ENCODE results near the gene TIGD7.

TIGD7 gene

GRCh38 chr16:3305109-3306068, at the start of gene TIGD7, which contains the start of gene ZNF75A:
Gene TIGD7 (minus strand): TSS chr16:3305430. CDS start chr16:3300614, 4,816 bp downstream.
Gene ZNF75A (plus strand): TSS chr16:3305497. CDS start chr16:3308429, 2,932 bp downstream.
- peak; percentile 51 for DNase-seq (ENCODE audit: low read depth)

- no peak for DNase-seq (ENCODE audit: low read depth)
Measured at GRCh38 chr16:3349175-3349574, 43.9 kb upstream of the TIGD7 start.

GRCh38 chr16:3348547-3349167, 43.4 kb upstream of the TIGD7 start:
- DNase-seq (ENCODE audit: low read depth), result no peak

GRCh38 chr16:3347586-3347985, 42.4 kb upstream of the TIGD7 start:
- DNase-seq (ENCODE audit: low read depth), result no peak

GRCh38 chr16:3346041-3346440, 40.8 kb upstream of the TIGD7 start:
- no peak for DNase-seq (ENCODE audit: low read depth)

GRCh38 chr16:3328643-3329042, 23.4 kb upstream of the TIGD7 start:
- DNase-seq (ENCODE audit: low read depth), result no peak

GRCh38 chr16:3328104-3328503, 22.9 kb upstream of the TIGD7 start:
- DNase-seq (ENCODE audit: low read depth), result no peak

GRCh38 chr16:3327514-3327913, 22.3 kb upstream of the TIGD7 start:
- no peak for DNase-seq (ENCODE audit: low read depth)

GRCh38 chr16:3321816-3322215, 16.6 kb upstream of the TIGD7 start:
- no peak for DNase-seq (ENCODE audit: low read depth)

GRCh38 chr16:3317315-3317999, 12.2 kb upstream of the TIGD7 start:
- DNase-seq (ENCODE audit: low read depth), result no peak

GRCh38 chr16:3311496-3311895, 6.3 kb upstream of the TIGD7 start:
- no peak for DNase-seq (ENCODE audit: low read depth)

GRCh38 chr16:3306078-3306477, 848 bp upstream of the TIGD7 start:
- no peak for DNase-seq (ENCODE audit: low read depth)

GRCh38 chr16:3304370-3304769, 860 bp downstream of the TIGD7 start:
- DNase-seq (ENCODE audit: low read depth), result no peak

- no peak for DNase-seq (ENCODE audit: low read depth)
Measured at GRCh38 chr16:3295783-3296182, 9.4 kb downstream of the TIGD7 start.

- no peak for DNase-seq (ENCODE audit: low read depth)
Measured at GRCh38 chr16:3295209-3295608, 10.0 kb downstream of the TIGD7 start.

GRCh38 chr16:3292604-3293003, 12.6 kb downstream of the TIGD7 start:
- no peak for DNase-seq (ENCODE audit: low read depth)

GRCh38 chr16:3289998-3290673, 15.1 kb downstream of the TIGD7 start:
- DNase-seq (ENCODE audit: low read depth), result no peak

- no peak for DNase-seq (ENCODE audit: low read depth)
Measured at GRCh38 chr16:3285131-3285530, 20.1 kb downstream of the TIGD7 start.

- no peak for DNase-seq (ENCODE audit: low read depth)
Measured at GRCh38 chr16:3283543-3284447, 21.4 kb downstream of the TIGD7 start.

- DNase-seq (ENCODE audit: low read depth), result peak; percentile 84
Measured at GRCh38 chr16:3282730-3283542, 22.3 kb downstream of the TIGD7 start, which contains the start of gene ZNF263. Gene ZNF263 (plus strand): TSS chr16:3283491. CDS start chr16:3283819, 328 bp downstream.

All from stimulated activated CD8-positive, alpha-beta memory T cell treated with anti-CD3 and anti-CD28 coated beads, Interleukin-15, amount 100 ng/mL, for 1 hour (primary cell).